GM12878 (cell line): Measurements from ENCODE around the gene PALLD. TPM values are rescaled to one million over a fixed set of nuclear protein-coding genes. Genes with fewer than 3 reads are reported as not detected.

Experiments used
- ATF7 ChIP-seq: fragments of 450-650 bp; IDR thresholded peaks from 2 replicates; pipeline ENCODE4 v1.6.1; 2016; ENCODE audit warnings: low read depth, mild to moderate bottlenecking
- BCL11A ChIP-seq: IDR thresholded peaks from 2 replicates; pipeline ENCODE4 v1.6.1; 2011; ENCODE audit warnings: low read depth, low read length
- CEBPB ChIP-seq, 2 experiments: fragments of 150-350 bp in 1 of 2; IDR thresholded peaks; 2 replicates each; pipeline ENCODE4 v1.6.1; 2012 to 2014; ENCODE audit warnings: low read depth in 2 of 2, low read length in 2 of 2, borderline replicate concordance in 1 of 2, inconsistent platforms in 1 of 2
- CREB1 ChIP-seq: IDR thresholded peaks from 2 replicates; pipeline ENCODE4 v1.6.1; 2012; ENCODE audit warnings: low read depth, mild to moderate bottlenecking, inconsistent platforms
- E2F4 ChIP-seq: IDR thresholded peaks from 2 replicates; pipeline ENCODE4 v1.6.1; 2012; ENCODE audit warnings: low read depth, low read length, improper control_type of control experiment
- EED ChIP-seq: sonication (generic); IDR thresholded peaks from 2 replicates; pipeline ENCODE4 v1.6.1; 2016; ENCODE audit warnings: antibody characterized with exemption, low read depth
- EGR1 ChIP-seq, 2 experiments: IDR thresholded peaks; 1 replicate in 1 of 2; 2 replicates in 1 of 2; pipeline ENCODE4 v1.6.1; 2011 to 2012; ENCODE audit warnings: low read depth in 2 of 2, low read length in 2 of 2, borderline replicate concordance in 1 of 2, mild to moderate bottlenecking in 1 of 2, moderate library complexity in 1 of 2
- EP300 ChIP-seq, 2 experiments: fragments of 150-350 bp in 1 of 2; IDR thresholded peaks; 2 replicates each; pipeline ENCODE4 v1.6.1; 2011 to 2012; ENCODE audit warnings: low read depth in 2 of 2, low read length in 2 of 2, borderline replicate concordance in 1 of 2, improper control_type of control experiment in 1 of 2, inconsistent platforms in 1 of 2; ENCODE audit not compliant: control insufficient read depth in 1 of 2
- ETV6 ChIP-seq, 2 experiments: fragments of 450-650 bp in 1 of 2; IDR thresholded peaks in 1 of 2; conservative IDR thresholded peaks in 1 of 2; 2 replicates each; pipeline ENCODE4 v1.6.1; 2014; ENCODE audit warnings: antibody characterized with exemption in 1 of 2, borderline replicate concordance in 1 of 2, low read depth in 1 of 2, mild to moderate bottlenecking in 1 of 2, moderate library complexity in 1 of 2
- GABPA ChIP-seq: IDR thresholded peaks from 2 replicates; pipeline ENCODE4 v1.6.1; 2014; ENCODE audit warnings: antibody characterized with exemption, low read depth, mild to moderate bottlenecking, inconsistent platforms
- GATAD2B ChIP-seq: fragments of 450-650 bp; conservative IDR thresholded peaks from 2 replicates; pipeline ENCODE4 v1.6.1; 2017; ENCODE audit warnings: low read depth, mild to moderate bottlenecking, moderate library complexity
- MLLT1 ChIP-seq: fragments of 450-650 bp; IDR thresholded peaks from 2 replicates; pipeline ENCODE4 v1.6.1; 2016; ENCODE audit warnings: mild to moderate bottlenecking
- MTA3 ChIP-seq: IDR thresholded peaks from 2 replicates; pipeline ENCODE4 v1.6.1; 2012; ENCODE audit warnings: low read length, inconsistent platforms, borderline replicate concordance
- MXI1 ChIP-seq: fragments of 150-350 bp; IDR thresholded peaks from 2 replicates; pipeline ENCODE4 v1.6.1; 2011; ENCODE audit warnings: low read depth, mild to moderate bottlenecking, inconsistent platforms, low read length, improper control_type of control experiment
- NKRF ChIP-seq: fragments of 450-650 bp; conservative IDR thresholded peaks from 2 replicates; pipeline ENCODE4 v1.6.1; 2017; ENCODE audit warnings: mild to moderate bottlenecking, moderate library complexity
- NR2C2 ChIP-seq: IDR thresholded peaks from 2 replicates; pipeline ENCODE4 v1.6.1; 2011; ENCODE audit warnings: borderline replicate concordance, low read depth; ENCODE audit not compliant: control insufficient read depth, insufficient read length
- PBX3 ChIP-seq: IDR thresholded peaks from 2 replicates; pipeline ENCODE4 v1.6.1; 2011; ENCODE audit warnings: mild to moderate bottlenecking, low read depth, low read length, moderate library complexity; ENCODE audit not compliant: insufficient replicate concordance
- POLR2A ChIP-seq: IDR thresholded peaks from 2 replicates; pipeline ENCODE4 v1.6.1; 2011; ENCODE audit warnings: low read depth, mild to moderate bottlenecking, low read length
- RAD51 ChIP-seq: fragments of 450-650 bp; IDR thresholded peaks from 2 replicates; pipeline ENCODE4 v1.6.1; 2016; ENCODE audit warnings: moderate library complexity, mild to moderate bottlenecking, inconsistent platforms
- SMC3 ChIP-seq: IDR thresholded peaks from 2 replicates; pipeline ENCODE4 v1.6.1; 2011; ENCODE audit warnings: low read length, improper control_type of control experiment, borderline replicate concordance
- TARDBP ChIP-seq: IDR thresholded peaks from 2 replicates; pipeline ENCODE4 v1.6.1; 2016; ENCODE audit warnings: borderline replicate concordance
- USF2 ChIP-seq: IDR thresholded peaks from 2 replicates; pipeline ENCODE4 v1.6.1; 2011; ENCODE audit warnings: low read depth, low read length, improper control_type of control experiment, borderline replicate concordance
- YBX1 ChIP-seq: fragments of 450-650 bp; IDR thresholded peaks from 2 replicates; pipeline ENCODE4 v1.6.1; 2016; ENCODE audit warnings: antibody characterized with exemption
- YY1 ChIP-seq: IDR thresholded peaks from 2 replicates; pipeline ENCODE4 v1.6.1; 2011; ENCODE audit warnings: low read depth, mild to moderate bottlenecking, low read length
- polyA plus RNA-seq, 11 experiments: library from polyadenylated mRNA; depleted of rRNA in 4 of 11; unstranded in 6 of 11; stranded (reverse) in 5 of 11; fragments of >200 nt; fragmentation: Nextera tagmentation in 4 of 11; fragmentation: Illumina TruSeq in 1 of 11; extraction: Ambion mirVana in 4 of 11; extraction: Trizol in 1 of 11; gene quantifications; 1 replicate in 1 of 11; 2 replicates in 10 of 11; pipeline versions ENCODE4 v1.2.1 to v1.2.3, GENCODE V29; 2011 to 2016; ENCODE audit warnings: inconsistent platforms in 2 of 11, missing spikeins in 2 of 11, low read depth in 1 of 11
- total RNA-seq, 4 experiments: library from RNA; depleted of rRNA in 3 of 4; stranded (reverse); fragments of >200 nt in 3 of 4; fragmentation: Illumina TruSeq in 1 of 4; extraction: Trizol in 1 of 4; gene quantifications; 2 replicates each; pipeline versions ENCODE4 v1.2.1 to v1.2.3, GENCODE V29; 2013 to 2021

Gene PALLD
- total and polyA plus RNA-seq, 10 of the 15 experiments (the other 5 are each of a cell fraction or from before 2014, with no cell fraction given) = 1.0 to 7.7 (median 1.7) TPM

GRCh38 chr4:168724686-168725411, 228.0 kb downstream of the PALLD start (continued):
- no peak for TF ChIP-seq E2F4
- no peak for TF ChIP-seq EGR1 (IDR thresholded peaks at IDR 0.05; ENCODE audit: borderline replicate concordance in 1 of 2, low read depth in 2 of 2, low read length in 2 of 2)
- TF ChIP-seq EED = no peak
- TF ChIP-seq CREB1 = no peak
- TF ChIP-seq PBX3 = no peak
- no peak for TF ChIP-seq RAD51
- TF ChIP-seq EP300 (IDR thresholded peaks at IDR 0.05; ENCODE audit: borderline replicate concordance in 1 of 2, control insufficient read depth in 1 of 2, low read depth in 2 of 2, low read length in 2 of 2) = peak; percentile 69 to 75; a peak in 3 of 4 replicates
- TF ChIP-seq POLR2A = no peak
- no peak for TF ChIP-seq NKRF
- TF ChIP-seq MXI1 = no peak
- TF ChIP-seq YY1 = no peak
- no peak for TF ChIP-seq CEBPB (IDR thresholded peaks at IDR 0.05; ENCODE audit: borderline replicate concordance in 1 of 2, low read depth in 2 of 2, low read length in 2 of 2)
- no peak for TF ChIP-seq ETV6 (conservative IDR thresholded peaks at IDR 0.05 in 1 of 2, IDR thresholded peaks at IDR 0.05 in 1 of 2; ENCODE audit: borderline replicate concordance in 1 of 2, low read depth in 1 of 2)
- no peak for TF ChIP-seq NR2C2
- TF ChIP-seq BCL11A = peak; percentile 86
- peak; percentile 46; the same call in 1 of the 2 replicates for TF ChIP-seq GATAD2B
- no peak for TF ChIP-seq USF2
- TF ChIP-seq GABPA = no peak
- no peak for TF ChIP-seq MLLT1
- TF ChIP-seq MTA3 = no peak
- TF ChIP-seq SMC3 = no peak
- TF ChIP-seq YBX1 = no peak
- TF ChIP-seq ATF7 = peak; percentile 72
- no peak for TF ChIP-seq TARDBP
